ENCODE results near the gene PROX1.

PROX1 gene

DNA sequence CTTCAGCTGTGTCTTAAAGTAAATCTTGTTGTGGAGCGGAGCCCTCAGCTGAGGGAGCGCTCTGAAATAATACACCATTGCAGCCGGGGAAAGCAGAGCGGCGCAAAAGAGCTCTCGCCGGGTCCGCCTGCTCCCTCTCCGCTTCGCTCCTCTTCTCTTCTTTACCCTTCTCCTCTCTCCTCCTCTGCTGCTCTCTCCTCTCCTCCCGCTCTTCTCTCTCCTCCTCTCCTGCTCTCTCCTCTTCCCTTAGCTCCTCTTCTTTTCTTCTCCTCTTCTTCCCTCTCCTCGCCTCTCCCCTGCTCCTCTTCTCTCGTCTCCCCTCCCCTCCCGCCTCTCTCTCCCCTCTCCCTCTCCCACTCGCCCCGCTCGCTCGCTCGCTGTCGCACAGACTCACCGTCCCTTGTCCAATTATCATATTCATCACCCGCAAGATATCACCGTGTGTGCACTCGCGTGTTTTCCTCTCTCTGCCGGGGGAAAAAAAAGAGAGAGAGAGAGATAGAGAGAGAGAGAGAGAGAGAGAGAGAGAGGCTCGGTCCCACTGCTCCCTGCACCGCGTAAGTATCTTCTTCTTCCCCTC is at the start of gene PROX1:
Gene PROX1 (plus strand): TSS at position 47 of the 580 bp plus-strand sequence. CDS start 8,563 bp downstream, outside the sequence.
- peak in 1 of 2 donors; percentile 24 for DNase-seq

DNA sequence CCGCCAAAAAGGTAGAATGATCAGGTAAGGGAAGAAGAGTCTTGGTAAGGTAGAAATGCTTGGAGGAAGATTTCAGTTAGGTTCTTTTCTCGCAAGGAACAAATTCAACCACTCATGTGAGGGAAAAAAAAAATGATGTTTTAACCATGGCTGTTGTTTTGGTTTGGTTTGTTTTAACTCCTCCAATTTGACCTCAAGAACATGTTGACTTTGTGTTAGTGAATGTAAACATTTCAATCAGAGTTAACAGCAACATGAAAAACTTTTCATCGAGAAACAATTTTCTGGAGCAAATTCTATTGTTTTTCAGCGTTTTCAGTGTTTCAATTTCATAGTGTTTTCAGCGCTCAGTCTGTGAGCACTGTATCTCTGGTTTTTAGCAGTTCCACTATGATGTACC is 49.0 kb upstream of the PROX1 start:
- no peak for DNase-seq

- DNase-seq: no peak
Observed at GRCh38 chr1:213939888-213940287, 47.9 kb upstream of the PROX1 start.

DNA sequence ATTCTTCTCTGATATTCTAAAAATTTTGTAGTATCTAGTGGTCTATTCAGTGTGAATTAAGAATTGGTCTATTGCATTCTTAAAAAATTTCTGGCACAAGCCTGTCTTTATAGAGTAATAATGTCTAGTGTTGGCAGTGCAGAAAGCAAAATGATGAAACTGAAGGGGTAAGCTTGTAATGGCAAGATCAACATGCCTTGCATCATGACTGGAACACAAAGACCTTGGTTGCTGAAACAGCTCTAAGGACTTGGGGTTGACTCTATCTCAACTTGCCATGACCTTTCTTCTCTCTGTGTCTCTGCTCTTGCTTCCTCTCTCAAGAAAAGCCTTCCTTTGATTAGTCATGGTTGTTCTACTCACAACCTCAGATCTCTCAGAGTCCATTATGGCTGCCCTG is 46.8 kb upstream of the PROX1 start:
- no peak for DNase-seq

- no peak for DNase-seq
Observed at GRCh38 chr1:213942061-213942460, 45.7 kb upstream of the PROX1 start.

DNA sequence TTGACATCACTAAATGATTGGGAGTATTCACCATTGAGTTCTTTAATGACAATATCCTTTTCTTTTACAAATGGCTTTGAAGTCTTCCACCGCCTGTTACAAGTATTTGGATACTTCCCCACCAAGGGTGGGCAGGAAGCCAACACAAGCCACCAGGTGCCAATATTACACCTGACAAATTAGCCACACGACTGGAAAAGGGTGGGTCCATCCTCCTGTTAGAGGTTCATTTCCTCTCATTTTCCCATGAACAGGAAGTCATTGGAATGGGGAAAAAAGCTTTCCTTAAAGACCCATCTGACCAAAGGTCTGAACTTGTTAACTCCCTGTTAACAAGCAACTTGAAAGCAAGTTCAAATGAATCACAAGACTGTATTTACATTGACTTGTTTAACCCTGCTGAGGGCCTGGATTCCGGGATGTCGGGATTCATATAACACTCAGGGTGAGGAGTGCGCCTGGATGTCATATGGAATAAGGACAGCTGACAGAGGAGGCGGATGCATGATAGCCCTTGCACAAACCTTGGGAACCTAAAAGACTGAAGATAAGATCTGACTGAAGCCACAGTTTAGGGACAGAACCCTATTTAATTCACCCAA is 40.5 kb upstream of the PROX1 start:
- no peak for DNase-seq

DNA sequence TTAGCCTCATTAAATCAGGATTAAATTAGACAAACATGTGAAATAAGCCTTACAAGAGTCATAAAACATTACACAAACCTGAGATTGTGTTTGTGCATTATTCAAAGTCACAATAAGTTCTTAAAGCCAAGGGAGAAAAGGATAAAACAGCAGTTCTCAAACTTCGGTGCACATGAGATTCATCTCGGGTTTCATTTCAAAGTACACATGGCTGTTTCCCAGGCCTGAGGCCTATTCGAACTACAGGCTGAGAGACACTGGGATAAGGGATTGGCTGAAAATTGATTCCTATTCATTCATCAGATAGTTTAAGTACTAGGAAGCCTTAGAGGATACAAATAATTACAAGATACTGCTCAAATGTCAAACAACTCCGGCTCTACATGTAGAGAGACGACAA is 35.9 kb upstream of the PROX1 start:
- no peak for DNase-seq

- no peak for DNase-seq
Observed at GRCh38 chr1:213953806-213954205, 34.0 kb upstream of the PROX1 start.

- DNase-seq: no peak
Observed at GRCh38 chr1:213956295-213956770, 31.4 kb upstream of the PROX1 start.

- no peak for DNase-seq
Observed at GRCh38 chr1:213958346-213958745, 29.4 kb upstream of the PROX1 start.

GRCh38 chr1:213960963-213961362 is 26.8 kb upstream of the PROX1 start:
- no peak for DNase-seq

DNA sequence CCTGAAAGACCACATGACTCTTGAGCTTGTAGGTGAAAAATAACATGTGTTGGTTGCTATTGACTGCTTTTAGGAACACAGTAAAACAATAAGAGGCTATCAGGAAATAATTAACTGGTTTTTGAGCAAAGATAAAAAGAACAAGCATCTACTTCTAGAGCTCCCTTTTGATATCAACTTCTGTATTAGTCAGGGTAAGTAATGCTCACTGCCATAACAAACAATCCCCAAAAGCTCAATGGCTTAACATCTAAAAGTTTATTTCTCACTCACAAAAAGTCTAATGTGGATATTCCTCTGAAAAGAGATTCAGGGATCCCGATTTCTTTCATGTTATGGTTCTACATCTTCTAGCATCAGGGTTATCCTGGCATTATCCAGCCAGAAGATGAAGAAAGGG is 25.3 kb upstream of the PROX1 start:
- no peak for DNase-seq

DNA sequence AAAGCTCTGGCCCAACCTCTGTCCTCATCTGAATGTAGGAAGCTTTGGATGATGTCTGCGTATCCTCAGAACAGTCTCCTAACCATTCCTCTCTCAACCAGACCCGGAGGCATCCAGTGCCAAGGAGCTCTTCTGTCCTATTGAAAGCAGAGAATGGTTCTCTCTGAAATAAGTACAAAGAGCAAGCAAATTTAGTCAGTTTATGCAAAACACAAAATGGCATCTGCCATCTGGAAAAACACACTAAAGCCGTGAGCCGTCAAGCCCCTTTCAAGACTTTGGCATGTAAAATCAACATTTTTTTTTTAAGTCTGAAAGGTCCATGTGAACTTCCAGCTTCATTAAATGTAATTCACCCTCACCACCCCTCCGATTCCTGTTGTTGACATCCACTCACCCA is 21.7 kb upstream of the PROX1 start:
- DNase-seq: no peak

- no peak for DNase-seq
Observed at GRCh38 chr1:213968146-213968825, 19.5 kb upstream of the PROX1 start.

DNA sequence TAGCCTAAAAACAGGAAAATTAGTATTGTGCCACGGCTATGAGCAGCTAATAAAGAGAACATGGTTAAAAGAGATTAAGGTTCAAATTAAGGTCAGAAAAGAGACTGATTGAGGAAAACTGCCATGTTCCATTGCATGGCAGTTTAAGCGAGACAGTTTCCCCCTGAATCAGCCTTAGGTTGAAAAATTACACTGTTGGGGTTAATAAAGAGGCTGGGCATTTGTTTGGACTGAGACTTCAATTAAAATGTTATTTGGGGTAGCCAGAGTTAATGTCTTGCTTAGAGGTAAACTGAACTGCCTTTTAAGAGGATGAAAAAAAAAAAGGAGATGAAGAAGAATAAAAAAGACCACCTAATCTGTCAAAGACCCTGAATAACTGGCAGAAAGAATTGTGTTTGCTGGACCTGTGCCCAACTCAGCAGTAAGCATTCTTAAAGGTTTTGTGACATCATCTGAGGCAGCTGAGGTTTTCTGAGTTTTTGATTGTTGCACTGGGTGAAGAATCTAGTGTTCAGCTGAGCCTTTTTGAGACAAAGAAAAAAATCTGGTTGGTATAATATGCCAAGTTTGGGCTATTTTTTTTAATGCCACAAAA is 17.7 kb upstream of the PROX1 start:
- no peak for DNase-seq

DNA sequence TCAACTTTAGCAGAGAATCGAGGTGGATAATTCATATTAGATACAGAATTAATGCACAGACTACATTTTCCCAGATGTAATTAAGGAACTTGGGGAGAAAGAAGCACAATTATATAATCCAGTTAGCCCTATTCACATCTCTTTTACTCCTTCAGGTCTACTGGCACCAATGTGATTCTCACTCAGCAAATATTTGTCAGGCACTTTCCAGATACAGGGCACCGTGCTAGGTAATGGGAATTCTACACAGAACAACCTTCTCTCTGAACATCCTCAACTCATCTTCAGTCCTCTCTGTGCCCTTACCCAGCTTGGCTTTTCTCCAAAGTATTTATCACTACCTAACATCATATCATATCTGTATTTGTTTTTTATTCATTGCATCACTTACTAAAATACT is 15.6 kb upstream of the PROX1 start:
- DNase-seq: no peak

DNA sequence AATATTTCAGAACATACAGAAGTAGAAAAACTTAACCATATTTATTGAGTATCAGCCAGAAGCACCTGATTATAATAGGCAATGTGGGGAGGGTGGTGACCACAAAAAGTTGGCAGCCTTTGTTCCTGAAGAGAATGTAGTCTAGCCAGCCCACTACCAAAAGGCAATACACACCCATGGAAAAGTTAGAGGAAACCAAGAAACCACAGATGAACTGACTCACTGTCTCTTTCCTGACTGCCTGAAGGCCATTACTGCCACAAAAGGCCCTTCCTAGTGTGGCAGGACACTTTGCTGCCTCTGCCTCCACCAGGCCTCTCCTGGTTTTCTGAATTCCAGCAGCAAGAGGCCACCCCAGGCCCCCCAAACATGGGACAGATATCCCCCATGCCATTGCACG is 14.6 kb upstream of the PROX1 start:
- DNase-seq: no peak

GRCh38 chr1:213976665-213977485 is 10.9 kb upstream of the PROX1 start:
- DNase-seq: no peak

DNA sequence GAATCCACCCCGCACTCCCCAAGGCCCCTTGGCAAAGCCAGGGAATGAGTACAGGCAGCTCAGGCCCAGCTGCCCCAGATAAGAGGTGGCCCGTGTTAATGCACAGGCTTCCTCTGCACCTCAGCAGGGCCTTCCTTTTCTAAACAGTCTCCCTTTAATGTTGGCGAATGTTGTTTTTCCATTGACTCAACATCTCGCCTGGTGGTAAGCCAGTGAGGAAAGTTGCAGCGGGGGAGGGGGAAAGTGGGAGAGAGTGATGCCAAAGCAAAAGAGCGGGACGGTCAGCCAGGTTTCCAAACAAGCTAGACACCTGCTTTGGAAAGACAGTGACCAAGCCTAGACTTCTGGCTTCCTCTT is 10.3 kb upstream of the PROX1 start:
- DNase-seq: no peak

GRCh38 chr1:213977909-213978308 is 9.9 kb upstream of the PROX1 start:
- no peak for DNase-seq

GRCh38 chr1:213979751-213980586 is 7.8 kb upstream of the PROX1 start:
- DNase-seq: no peak

GRCh38 chr1:213980906-213981305 is 6.9 kb upstream of the PROX1 start:
- DNase-seq: no peak
